Stimulated activated CD4-positive, alpha-beta T cell treated with anti-CD3 and anti-CD28 coated beads, Interleukin-12 subunit alpha, Interleukin-12 subunit beta, amount 100 ng/mL, for 24 hours (primary cell): ENCODE results near the gene CHST4.
A peak's percentile ranks its signal among the peaks of the same experiment; 100 is the strongest.
"Not testable (repeated sequence)": the region's sequence is repeated elsewhere in the genome, so short reads cannot be mapped to it uniquely, and the experiment has no call there.

ENCODE experiments used
- DNase-seq, 2 experiments: peaks; one replicate each; pipeline ENCODE4 v3.0.0-alpha.2; 2020; ENCODE audit warnings: low read depth in 2 of 2

Gene CHST4

DNA sequence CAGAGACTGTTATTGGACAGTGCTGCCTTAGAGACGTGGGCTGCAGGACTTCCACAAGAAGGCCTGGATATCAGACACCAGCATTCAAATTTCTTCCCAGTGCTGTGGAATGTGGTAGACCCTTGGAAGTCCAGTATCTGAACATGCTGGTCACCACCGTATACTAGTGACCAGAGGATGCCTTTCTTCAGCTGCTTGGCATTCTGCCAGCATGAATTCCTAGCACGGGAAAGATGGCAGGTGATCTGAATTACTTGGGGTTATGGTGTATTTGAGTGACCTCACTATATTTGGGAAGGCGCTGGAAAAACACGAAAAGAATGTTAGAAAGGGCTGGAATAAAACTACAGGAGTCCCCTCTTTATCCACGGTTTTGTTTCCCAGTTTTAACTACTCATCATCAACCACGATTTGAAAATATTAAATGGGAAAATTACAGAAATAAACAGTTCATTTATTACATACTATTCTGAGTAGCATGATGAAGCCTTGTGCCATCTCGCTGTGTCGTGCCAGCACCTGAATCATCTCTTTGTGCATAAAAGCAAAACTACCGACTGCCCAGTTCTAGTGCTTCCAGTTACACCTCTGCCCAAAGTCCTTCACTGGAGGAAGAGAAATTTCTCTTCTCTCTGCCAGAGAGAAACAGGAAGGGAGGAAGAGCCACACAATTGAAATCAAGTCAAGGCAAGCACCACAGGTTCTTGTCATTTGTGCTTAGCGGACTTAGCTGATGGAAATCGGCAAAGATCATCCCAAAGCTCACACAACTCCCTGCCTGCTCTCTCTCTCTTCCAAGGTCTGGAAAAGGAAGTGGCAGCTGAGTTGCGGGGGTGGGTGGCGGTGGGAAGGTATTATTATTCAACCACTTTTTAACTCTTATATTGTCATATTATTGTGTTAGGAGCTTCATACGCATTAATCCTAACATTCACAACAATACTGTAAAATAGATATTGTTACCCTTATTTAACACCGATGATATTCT, 1.4 kb upstream of the CHST4 start:
- DNase-seq = no peak

GRCh38 chr16:71528257-71528656, 2.0 kb downstream of the CHST4 start:
- no peak for DNase-seq

DNA sequence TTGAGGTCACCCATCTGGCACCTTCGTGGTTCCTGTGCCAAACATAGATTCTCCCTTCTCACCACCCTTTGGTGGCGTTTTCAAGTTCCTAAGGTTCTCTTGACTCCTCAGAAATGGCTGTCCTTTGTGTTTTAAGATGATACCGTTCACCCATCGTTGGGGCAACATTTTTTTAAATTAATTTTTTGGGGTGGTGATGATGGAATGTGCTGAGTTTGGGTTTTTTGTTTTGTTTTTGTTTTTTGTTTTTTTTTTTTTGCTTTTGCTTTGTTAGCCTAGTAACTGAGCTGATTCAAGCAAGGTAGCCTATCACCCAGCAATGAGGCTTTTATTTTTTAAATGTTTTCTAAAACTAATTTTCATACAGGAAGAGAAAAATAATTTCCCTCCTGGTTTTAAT, 2.6 kb downstream of the CHST4 start:
- no peak for DNase-seq

GRCh38 chr16:71532366-71532765, 6.1 kb downstream of the CHST4 start:
- no peak for DNase-seq

DNA sequence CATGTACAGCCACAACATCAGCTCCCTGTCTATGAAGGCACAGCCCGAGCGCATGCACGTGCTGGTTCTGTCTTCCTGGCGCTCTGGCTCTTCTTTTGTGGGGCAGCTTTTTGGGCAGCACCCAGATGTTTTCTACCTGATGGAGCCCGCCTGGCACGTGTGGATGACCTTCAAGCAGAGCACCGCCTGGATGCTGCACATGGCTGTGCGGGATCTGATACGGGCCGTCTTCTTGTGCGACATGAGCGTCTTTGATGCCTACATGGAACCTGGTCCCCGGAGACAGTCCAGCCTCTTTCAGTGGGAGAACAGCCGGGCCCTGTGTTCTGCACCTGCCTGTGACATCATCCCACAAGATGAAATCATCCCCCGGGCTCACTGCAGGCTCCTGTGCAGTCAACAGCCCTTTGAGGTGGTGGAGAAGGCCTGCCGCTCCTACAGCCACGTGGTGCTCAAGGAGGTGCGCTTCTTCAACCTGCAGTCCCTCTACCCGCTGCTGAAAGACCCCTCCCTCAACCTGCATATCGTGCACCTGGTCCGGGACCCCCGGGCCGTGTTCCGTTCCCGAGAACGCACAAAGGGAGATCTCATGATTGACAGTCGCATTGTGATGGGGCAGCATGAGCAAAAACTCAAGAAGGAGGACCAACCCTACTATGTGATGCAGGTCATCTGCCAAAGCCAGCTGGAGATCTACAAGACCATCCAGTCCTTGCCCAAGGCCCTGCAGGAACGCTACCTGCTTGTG, 10.7 kb downstream of the CHST4 start:
- DNase-seq = no peak

DNA sequence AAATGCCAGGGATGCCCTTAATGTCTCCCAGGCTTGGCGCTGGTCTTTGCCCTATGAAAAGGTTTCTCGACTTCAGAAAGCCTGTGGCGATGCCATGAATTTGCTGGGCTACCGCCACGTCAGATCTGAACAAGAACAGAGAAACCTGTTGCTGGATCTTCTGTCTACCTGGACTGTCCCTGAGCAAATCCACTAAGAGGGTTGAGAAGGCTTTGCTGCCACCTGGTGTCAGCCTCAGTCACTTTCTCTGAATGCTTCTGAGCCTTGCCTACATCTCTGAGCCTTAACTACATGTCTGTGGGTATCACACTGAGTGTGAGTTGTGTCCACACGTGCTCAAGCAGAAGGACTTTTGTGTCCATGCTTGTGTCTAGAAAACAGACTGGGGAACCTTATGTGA, 11.4 kb downstream of the CHST4 start:
- DNase-seq = peak in 1 of 2 experiments; percentile 17

DNA sequence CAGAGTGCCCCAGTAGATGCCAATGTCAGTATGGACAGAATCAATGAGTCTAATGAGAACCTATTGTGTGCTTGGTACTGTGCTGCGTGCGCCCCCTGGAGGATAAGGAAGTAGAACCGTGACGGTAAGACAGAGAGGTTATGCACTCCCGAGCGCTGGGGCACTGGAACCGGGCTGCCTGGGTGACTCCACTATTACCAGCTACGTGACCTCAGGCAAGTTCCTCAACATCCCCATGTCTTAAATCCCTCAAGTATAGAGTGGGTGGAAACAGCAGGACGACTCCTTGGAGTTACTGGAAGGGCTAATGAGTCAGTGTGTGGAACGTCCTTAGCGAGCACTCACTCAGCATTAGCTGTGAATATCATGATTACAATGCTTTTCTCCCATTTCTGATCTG, 16.2 kb downstream of the CHST4 start:
- peak; percentile 31 to 51 for DNase-seq

GRCh38 chr16:71547168-71547567, 20.9 kb downstream of the CHST4 start:
- no peak for DNase-seq

DNA sequence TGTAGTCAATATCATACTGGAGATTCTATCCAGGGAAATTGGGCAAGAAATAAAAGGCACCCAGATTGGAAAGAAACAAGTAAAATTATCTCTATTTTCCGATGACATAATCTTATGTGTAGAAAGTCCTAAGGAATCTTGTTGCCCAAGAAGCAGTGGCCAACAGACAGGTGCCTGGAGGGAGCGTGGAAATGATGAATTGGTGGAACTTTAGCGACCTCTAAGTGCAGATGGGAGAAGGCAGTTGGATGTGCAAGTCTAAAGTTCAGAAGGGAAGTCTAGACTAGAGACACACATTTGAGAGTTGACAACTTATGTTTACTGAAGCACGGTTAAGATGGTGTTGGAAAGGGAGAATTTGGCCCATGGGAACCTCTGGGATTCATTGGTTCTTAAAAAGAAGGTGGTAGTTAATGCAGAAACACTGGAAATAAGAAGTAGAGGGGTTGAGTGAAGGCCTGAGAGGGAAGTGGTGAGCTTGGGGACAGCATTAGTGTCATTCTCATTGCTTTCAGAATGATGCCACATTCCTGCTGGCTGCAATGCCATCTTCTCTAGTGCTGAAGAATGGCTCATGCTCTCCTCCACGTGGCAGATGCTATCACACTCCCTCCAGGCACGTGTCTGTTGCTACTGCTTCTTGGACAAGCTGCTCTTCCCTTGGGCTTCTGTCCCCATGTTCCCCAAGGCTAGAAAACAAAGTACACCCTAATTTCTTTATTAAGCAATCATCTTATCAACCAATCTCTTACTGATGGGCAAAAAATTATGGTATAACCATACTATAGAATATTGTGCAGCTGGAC, 26.7 kb downstream of the CHST4 start:
- no peak for DNase-seq

- no peak for DNase-seq
Measured at GRCh38 chr16:71555230-71555891, 29.1 kb downstream of the CHST4 start.

GRCh38 chr16:71557299-71557698, 31.1 kb downstream of the CHST4 start:
- DNase-seq = no peak

GRCh38 chr16:71557954-71558582, 31.8 kb downstream of the CHST4 start:
- DNase-seq = no peak

GRCh38 chr16:71559855-71560254, 33.6 kb downstream of the CHST4 start:
- no peak for DNase-seq

GRCh38 chr16:71561886-71562285, 35.7 kb downstream of the CHST4 start:
- not testable (repeated sequence) for DNase-seq

GRCh38 chr16:71562552-71562951, 36.3 kb downstream of the CHST4 start:
- DNase-seq = no peak

DNA sequence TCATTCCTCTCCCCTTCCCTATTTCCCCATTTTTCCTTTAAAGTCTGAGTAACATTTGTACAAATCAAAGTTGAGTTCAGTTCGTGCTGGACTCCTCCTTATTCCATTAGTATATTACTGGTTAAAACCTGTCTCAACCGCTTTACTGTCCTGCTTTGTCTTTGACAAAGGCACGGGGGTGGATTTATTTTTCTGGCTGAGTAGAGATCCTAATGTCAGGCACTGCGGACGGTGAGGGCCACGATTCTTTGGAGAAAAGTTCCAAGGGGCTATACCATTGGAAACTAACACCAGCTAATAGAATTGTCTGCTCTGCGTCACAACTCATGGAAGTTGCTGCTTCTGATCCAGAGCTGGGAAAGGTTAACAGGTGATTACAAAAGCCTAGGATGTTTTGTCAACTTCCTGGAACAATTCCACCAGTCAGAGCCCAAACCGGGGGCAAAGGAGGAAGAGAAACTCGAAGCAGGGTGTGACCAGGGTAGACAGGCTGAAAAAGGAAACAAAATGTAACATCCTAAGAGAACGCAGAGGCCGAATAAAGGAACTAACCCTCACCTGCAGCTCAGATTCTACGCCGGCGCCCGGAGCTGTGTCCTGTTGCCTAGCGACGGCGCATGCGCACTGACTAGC, 38.2 kb downstream of the CHST4 start:
- DNase-seq = no peak

GRCh38 chr16:71565812-71566700, 39.8 kb downstream of the CHST4 start:
- no peak for DNase-seq

- DNase-seq = no peak
Measured at GRCh38 chr16:71567931-71568330, 41.7 kb downstream of the CHST4 start.

GRCh38 chr16:71568551-71568950, 42.3 kb downstream of the CHST4 start:
- DNase-seq = no peak
